B cell (primary cell): Measurements from ENCODE around the gene SLC9A5.

Experiments used
- CTCF ChIP-seq: fragments of 200-600 bp; IDR thresholded peaks from one replicate; pipeline ENCODE4 v1.8.0; 2022; ENCODE audit warnings: antibody characterized with exemption, mild to moderate bottlenecking
- EZH2 ChIP-seq: IDR thresholded peaks from 2 replicates; pipeline ENCODE4 v1.6.1; 2012; ENCODE audit warnings: borderline replicate concordance, low read depth, mild to moderate bottlenecking, moderate library complexity, low read length; ENCODE audit not compliant: insufficient read depth, poor library complexity, severe bottlenecking

DNA sequence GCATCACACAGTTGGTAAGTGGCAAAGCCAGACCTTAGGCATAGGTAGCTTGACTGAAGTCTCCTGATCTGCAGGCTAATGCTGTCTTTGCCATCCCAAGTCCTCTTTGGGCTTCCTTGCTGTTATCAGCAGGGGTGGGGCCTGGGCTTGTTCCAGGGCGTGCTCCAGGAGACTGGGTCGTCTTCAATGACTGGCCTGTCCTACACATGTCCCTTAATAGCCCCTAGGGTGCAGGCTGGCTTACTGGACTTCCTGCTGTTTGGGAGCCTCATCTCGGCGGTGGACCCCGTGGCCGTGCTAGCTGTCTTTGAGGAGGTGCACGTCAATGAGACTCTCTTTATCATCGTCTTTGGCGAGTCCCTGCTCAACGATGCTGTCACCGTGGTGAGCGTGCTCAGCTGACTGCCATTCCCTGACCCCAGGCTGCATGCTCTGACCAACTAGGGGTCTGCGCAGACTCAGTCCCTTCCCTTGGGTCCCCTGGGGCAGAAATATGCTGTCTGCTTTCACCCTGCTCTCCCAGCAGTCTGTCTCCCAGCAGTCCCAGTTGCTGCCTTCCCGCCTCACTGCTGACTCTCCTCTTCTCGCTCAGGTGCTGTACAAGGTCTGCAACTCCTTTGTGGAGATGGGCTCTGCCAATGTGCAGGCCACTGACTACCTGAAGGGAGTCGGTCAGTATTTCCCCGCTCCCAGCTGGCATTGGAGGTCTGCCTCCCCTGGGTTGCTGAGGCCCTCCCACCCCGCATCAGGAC is 6.2 kb downstream of the SLC9A5 start:
- TF ChIP-seq CTCF (no peak), EZH2 (no peak)
